AG10803 (cell line): Measurements from ENCODE around the gene AREG.

Experiments
- DNase-seq: peaks from one replicate; pipeline ENCODE4 v3.0.0; 2010; ENCODE audit warnings: low read depth
- H3K4me3 ChIP-seq: 2 replicates; pipeline ENCODE4 v1.5.1; 2011; ENCODE audit warnings: mild to moderate bottlenecking, low read length, control low read depth
- CTCF ChIP-seq: conservative IDR thresholded peaks from 2 replicates; pipeline ENCODE4 v1.5.1; 2011; ENCODE audit warnings: mild to moderate bottlenecking, low read length, control low read depth, inconsistent platforms

AREG gene

DNA sequence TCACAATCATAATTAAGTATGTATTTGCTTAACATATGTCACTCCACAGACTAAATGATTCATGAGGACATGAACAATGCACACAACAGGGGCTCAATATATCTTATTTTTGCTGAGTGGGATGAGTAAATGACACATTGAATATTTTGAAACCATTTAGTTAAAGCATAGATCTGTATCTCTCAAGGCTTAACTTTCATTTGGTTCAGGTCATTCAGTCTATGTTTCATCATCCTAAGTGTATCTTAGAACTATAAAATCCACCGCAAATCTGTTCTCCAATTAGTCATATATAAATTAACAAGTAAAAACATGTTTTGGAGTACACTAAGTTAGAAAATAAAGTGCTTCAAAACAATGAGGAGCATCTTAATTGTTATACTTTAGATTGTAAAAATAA, 45.8 kb downstream of the AREG start:
- no peak for DNase-seq
- no peak overlapping the region for H3K4me3 ChIP-seq
- no peak for TF ChIP-seq CTCF

DNA sequence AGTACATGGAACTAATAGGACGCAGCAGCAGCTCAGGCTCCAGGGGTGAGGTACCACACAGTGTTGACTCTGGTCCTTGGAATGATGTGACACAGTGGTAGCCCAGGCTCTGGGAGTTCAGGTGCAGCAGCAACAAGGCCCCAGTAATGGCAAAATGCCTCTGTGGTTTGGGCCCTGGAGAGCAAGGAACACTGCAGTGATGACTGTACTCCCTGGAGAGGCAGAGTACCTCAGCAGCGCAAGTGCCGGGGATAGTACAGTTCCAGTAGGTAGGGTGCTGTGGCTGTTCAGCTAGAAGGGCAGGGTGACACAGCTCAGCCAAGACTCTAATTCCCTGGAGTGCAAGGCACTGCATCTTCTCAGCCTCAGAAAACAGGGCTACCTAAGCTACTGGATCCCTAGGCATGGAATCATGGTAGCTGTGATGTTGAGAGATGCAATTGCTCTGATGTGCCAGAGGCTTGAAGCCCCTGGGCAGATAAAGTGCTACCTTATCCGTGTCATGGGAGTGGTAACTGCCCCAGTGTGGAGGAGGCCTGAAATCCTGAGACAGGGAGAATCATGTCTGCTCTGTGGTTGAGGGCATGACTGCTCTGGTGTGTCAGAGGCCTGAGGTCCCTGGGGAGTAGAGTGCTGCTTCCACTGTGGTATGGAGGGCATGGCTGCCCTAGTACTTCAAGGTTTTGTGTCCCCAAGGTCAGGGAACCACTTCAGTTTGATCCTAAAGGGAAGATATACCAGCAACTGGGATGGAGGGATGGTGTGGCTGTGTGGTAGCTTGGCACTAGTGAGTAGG, 55.2 kb downstream of the AREG start:
- no peak for TF ChIP-seq CTCF
- H3K4me3 ChIP-seq = no peak overlapping the region
- DNase-seq = peak; percentile 41

DNA sequence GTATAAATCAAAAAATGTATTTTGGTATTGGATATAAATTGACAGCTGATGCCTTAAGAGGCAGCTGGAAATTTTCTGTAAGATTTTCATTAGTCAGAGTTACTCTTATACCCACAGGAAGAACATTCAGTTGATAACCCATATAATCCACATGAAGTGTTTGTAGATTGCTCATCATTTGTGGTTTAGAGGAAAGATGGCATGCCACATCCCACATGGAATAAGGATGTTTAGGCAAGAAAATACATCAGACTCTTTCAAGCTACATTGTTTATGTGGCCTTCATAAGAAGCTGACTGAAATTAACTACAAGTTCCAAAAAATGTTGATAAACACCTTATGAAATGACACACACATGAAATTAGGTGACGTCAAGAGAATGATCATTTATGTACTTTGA, 56.6 kb downstream of the AREG start:
- TF ChIP-seq CTCF = no peak
- H3K4me3 ChIP-seq = no peak overlapping the region
- DNase-seq = peak; percentile 75

DNA sequence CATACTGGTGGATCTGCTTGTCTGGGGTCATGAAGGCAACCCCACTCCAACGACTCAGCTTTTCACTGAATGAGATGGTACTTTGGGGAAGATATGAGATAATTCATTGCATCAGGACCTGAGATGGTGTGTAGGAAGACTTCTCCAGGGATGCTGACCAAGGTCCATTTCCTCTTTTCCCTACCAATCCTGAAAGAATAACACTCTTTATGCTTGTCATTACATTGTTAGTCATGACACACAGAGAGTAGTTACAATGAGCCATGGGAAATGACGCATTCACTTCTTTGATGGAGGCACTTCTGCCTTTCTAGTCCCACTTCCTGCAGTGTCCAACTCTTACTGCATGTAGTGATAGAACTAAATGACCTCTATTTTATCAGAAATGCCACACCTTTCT, 58.6 kb downstream of the AREG start:
- peak; percentile 18 for DNase-seq
- no peak overlapping the region for H3K4me3 ChIP-seq
- no peak for TF ChIP-seq CTCF

DNA sequence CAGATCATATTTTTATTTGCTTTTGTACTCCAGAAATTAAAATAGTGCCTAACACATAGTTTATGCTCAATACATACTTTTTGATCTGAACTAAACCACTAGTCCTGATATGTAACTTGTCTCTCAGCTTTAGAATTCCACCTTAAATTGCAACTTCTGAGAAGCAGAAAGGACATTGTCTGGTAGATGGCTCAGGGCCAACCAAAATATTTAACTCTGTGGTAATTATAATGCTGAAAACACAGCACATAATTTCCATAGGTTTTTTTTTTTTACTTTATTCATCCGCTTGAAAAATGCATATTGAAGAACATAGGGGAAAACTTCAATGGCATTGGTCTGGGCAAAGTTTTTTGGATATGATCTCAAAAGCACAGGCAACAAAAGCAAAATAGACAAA, 59.3 kb downstream of the AREG start:
- no peak for TF ChIP-seq CTCF

More for the DNA sequence above, 59.3 kb downstream of the AREG start:
- DNase-seq = no peak
- H3K4me3 ChIP-seq = no peak overlapping the region
